ENCODE data around the gene RAB5B.
"Not testable (repeated sequence)": the region's sequence is repeated elsewhere in the genome, so short reads cannot be mapped to it uniquely, and the experiment has no call there.

Gene RAB5B

GRCh38 chr12:56014205-56014604 is 40.3 kb downstream of the RAB5B start:
- no peak for DNase-seq (ENCODE audit: low read depth)

- no peak for DNase-seq (ENCODE audit: low read depth)
These were observed 43.3 kb downstream of the RAB5B start for GRCh38 chr12:56017181-56017580.

DNA sequence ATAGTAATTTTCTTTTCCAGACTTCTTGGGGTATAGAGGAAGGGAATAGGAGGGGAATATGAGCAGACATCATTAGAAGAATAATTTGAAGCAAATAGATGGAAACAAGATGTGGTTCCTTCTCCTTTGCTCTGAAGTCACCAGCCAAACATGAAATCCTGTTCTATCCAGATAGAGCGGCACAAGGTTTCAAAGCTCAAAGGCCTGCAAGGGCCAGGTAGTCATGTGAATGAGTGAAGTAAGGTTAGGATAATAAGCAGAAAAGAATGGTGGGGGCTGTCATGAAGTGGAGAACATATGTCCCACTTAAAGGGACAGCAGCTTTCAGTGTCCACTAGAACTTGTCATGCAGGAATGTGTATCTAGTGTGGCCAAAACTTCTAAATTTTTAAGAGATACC is 44.5 kb downstream of the RAB5B start:
- no peak for DNase-seq (ENCODE audit: low read depth)

DNA sequence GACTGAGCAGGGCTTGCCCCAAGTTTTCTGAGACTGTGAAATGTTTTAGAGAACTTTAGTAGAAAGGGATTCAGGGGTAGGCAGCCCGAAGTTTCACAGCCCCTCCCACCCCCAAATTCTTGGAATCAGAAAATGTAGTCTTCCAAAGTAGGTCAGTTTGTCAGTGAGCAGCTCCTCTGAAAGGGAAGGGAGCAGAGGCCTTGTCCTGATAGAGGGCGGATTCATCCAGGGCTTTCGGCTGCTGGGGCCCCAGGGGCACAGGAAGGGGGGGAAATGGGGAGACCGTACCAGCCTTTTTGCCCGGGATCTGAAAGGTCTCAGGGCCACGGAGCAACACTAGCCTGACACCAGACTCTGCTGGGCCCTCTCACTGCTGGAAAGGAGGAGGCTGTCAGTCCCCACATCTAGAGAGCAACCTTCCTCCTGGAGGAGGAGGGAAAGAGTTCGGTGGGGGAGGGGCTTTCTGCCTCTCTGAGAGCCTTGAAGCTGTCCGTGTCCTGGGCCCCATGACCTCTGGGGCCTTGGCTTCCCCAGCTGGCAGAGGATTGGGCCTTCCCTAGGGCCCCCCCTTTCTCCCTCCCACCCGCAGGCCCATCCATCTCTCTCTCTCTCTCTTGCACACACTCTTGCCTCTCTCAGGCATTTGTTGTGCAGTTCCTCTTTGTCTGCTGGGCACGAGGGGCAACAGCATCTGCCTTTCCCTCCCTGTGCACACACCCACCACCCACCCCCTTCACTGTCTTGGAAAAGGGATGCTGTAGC is 46.7 kb downstream of the RAB5B start, which contains the start of gene IKZF4:
TSS of gene IKZF4 (plus strand) at position 621 of the 762 bp plus-strand sequence. CDS start 451 bp downstream, outside the sequence.
- no peak for DNase-seq (ENCODE audit: low read depth)

- no peak for DNase-seq (ENCODE audit: low read depth)
These were observed 48.1 kb downstream of the RAB5B start for GRCh38 chr12:56021889-56022497.

DNA sequence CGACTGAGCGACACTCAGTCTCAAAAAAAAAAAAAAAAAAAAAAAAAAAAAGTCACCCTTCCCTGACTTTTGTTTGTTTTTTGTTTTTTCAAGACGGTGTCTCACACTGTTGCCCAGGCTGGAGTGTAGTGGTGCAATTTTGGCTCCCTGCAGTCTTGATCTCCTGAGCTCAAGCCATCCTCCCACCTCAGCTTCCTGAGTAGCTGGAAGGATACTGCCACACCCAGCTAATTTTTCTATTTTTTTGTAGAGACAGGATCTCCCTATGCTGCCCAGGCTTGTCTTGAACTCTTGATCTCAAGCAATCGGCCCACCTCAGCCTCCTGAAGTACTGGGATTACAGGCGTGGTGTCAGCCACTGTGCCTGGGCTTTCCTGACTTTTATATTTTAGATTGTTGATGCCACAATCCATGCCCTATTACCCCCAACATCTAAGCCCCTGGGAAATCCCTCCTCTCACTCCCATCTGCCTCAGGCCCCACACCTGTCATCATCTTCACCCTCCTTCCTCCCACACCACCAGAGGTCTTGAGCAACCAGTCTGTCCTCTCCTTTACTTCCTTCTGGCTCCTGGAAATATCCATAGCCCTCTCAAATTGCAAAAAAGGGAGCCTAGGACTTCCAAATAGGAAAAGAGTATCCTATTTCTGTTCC is 54.8 kb downstream of the RAB5B start:
- DNase-seq (ENCODE audit: low read depth): no peak

DNA sequence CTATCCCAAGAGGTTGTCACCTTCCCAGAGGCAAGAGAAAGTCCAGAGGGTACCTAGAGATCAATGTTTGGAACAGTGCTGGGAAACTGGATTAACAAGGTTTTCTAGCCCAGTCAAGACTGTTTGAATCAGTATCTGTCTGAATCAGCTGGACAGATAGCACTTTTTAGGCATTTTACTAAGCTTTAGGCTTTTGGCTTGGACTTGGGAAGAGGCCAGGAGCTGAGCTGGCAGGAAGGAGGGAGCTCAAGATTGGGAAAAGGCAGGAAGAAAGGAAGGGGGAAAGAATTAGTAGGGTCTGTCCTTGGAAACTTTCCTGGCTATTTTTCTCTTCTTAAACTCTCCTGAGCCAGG is 55.3 kb downstream of the RAB5B start:
- DNase-seq (ENCODE audit: low read depth): no peak

GRCh38 chr12:56029666-56030293 is 55.9 kb downstream of the RAB5B start:
- no peak for DNase-seq (ENCODE audit: low read depth)

GRCh38 chr12:56031987-56032386 is 58.1 kb downstream of the RAB5B start:
- DNase-seq (ENCODE audit: low read depth): no peak

DNA sequence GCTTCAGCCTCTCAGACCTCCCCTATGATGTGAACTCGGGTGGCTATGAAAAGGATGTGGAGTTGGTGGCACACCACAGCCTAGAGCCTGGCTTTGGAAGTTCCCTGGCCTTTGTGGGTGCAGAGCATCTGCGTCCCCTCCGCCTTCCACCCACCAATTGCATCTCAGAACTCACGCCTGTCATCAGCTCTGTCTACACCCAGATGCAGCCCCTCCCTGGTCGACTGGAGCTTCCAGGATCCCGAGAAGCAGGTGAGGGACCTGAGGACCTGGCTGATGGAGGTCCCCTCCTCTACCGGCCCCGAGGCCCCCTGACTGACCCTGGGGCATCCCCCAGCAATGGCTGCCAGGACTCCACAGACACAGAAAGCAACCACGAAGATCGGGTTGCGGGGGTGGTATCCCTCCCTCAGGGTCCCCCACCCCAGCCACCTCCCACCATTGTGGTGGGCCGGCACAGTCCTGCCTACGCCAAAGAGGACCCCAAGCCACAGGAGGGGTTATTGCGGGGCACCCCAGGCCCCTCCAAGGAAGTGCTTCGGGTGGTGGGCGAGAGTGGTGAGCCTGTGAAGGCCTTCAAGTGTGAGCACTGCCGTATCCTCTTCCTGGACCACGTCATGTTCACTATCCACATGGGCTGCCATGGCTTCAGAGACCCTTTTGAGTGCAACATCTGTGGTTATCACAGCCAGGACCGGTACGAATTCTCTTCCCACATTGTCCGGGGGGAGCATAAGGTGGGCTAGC is 60.9 kb downstream of the RAB5B start:
- peak; percentile 33 for DNase-seq (ENCODE audit: low read depth)

GRCh38 chr12:56037161-56037560 is 63.3 kb downstream of the RAB5B start:
- no peak for DNase-seq (ENCODE audit: low read depth)

GRCh38 chr12:56038022-56038655 is 64.3 kb downstream of the RAB5B start:
- no peak for DNase-seq (ENCODE audit: low read depth)

DNA sequence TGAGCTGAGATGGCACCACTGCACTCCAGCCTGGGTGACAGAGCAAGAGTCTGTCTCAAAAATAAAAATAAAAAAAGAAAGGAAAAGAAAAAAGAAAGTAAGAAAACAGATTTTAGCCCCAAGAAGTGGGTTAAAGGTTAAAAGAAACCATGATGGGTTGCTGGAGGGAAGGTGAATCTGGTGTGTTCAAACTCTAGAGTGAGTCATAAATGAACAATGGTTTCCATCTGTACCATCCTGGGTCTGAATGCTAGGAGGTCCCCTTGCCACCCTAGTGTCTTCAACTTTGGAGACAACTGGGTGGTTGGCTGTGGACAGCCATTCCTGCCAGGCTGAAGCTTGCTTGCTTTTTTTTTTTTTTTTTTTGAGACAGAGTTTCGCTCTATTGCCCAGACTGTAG is 66.3 kb downstream of the RAB5B start:
- no peak for DNase-seq (ENCODE audit: low read depth)

- no peak for DNase-seq (ENCODE audit: low read depth)
These were observed 67.2 kb downstream of the RAB5B start for GRCh38 chr12:56040963-56041551.

GRCh38 chr12:56041552-56042429 is 67.9 kb downstream of the RAB5B start, which contains the start of gene RPS26:
RPS26 (plus strand) TSS chr12:56041918; CDS start chr12:56042167, 249 bp downstream.
- DNase-seq (ENCODE audit: low read depth): peak; percentile 94

DNA sequence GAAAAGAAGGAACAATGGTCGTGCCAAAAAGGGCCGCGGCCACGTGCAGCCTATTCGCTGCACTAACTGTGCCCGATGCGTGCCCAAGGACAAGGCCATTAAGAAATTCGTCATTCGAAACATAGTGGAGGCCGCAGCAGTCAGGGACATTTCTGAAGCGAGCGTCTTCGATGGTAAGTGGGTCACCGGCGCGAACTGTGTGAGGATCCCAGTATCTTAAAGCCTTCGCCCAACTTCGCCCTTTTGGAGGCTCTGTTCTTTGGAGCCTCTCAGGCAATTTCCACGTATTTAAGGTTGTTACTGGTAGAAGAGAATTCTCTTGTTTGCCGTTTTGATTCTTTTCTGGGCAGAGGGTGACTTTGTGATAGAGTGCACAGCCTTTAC is 68.5 kb downstream of the RAB5B start:
- DNase-seq (ENCODE audit: low read depth): not testable (repeated sequence)

- DNase-seq (ENCODE audit: low read depth): no peak
These were observed 69.0 kb downstream of the RAB5B start for GRCh38 chr12:56042843-56043242.

All from T-helper 22 cell (primary cell).